A549 (cell line): ENCODE results near the gene PAM. TPM values are rescaled to one million over a fixed set of nuclear protein-coding genes. Genes with fewer than 3 reads are reported as not detected.

Source experiments
- ATAC-seq, 2 experiments: fragments of 200-7000 bp in 1 of 2; fragments of >200 bp in 1 of 2; cut with Nextera tagmentation in 1 of 2; cut with Tn5 transposase in 1 of 2; 3 replicates each; pipeline versions ENCODE4 v1.8.0 to v1.9.1; 2018 to 2020; ENCODE audit warnings: mild to moderate bottlenecking in 1 of 2, moderate library complexity in 1 of 2
- CTCF ChIA-PET: fragments of 300-600 bp; sonication (Branson Sonifier 250); formaldehyde crosslinking; extraction: SDS; loops from one replicate; lab custom pipeline; 2021; ENCODE audit warnings: antibody characterized with exemption, inconsistent platforms; lab: Yijun Ruan, JAX
- POLR2A ChIA-PET: fragments of 350-600 bp; formaldehyde crosslinking; extraction: SDS; loops from one replicate; lab custom pipeline; 2021; ENCODE audit warnings: antibody characterized with exemption, inconsistent platforms; lab: Yijun Ruan, JAX
- DNase-seq, 2 experiments: peaks; one replicate each; pipeline versions ENCODE4 v3.0.0 to v3.0.0-alpha.2; 2011 to 2016; ENCODE audit warnings: low read depth in 1 of 2, low spot score in 1 of 2
- FAIRE-seq: peaks from 2 replicates; lab custom pipeline; 2011; peaks lifted over from hg19 to GRCh38; lab: Jason Lieb, UNC
- H3K27ac ChIP-seq, 2 experiments: fragments of >200 bp; sonication (Bioruptor Twin); formaldehyde crosslinking; 3 replicates each; pipeline ENCODE4 v1.5.1; 2016 to 2017
- H3K4me1 ChIP-seq: fragments of >200 bp; sonication (Bioruptor Twin); formaldehyde crosslinking; 3 replicates; pipeline ENCODE4 v1.6.1; 2016
- H3K4me2 ChIP-seq: fragments of >200 bp; sonication (Bioruptor Twin); formaldehyde crosslinking; 3 replicates; pipeline ENCODE4 v1.6.1; 2016
- H3K4me3 ChIP-seq: fragments of >200 bp; sonication (Bioruptor Twin); formaldehyde crosslinking; 3 replicates; pipeline ENCODE4 v1.5.1; 2016
- H3K9me3 ChIP-seq: fragments of >200 bp; sonication (Bioruptor Twin); formaldehyde crosslinking; 3 replicates; pipeline ENCODE4 v1.6.1; 2016
- CBX8 ChIP-seq: fragments of 200-600 bp; sonication (generic); IDR thresholded peaks from 2 replicates; pipeline ENCODE4 v1.6.1; 2016
- CEBPB ChIP-seq, 2 experiments: fragments of >200 bp in 1 of 2; sonication (Bioruptor Twin) in 1 of 2; formaldehyde crosslinking in 1 of 2; IDR thresholded peaks; 2 replicates each; pipeline ENCODE4 v1.6.1; 2012 to 2016
- CHD4 ChIP-seq: fragments of 200-600 bp; sonication (generic); IDR thresholded peaks from 2 replicates; pipeline ENCODE4 v1.6.1; 2016; ENCODE audit warnings: antibody characterized with exemption, mild to moderate bottlenecking, borderline replicate concordance
- EHF ChIP-seq: fragments of 250-450 bp; sonication (Bioruptor Pico); IDR thresholded peaks from 2 replicates; pipeline ENCODE4 v1.5.0; 2020; ENCODE audit warnings: mild to moderate bottlenecking
- EHMT2 ChIP-seq: fragments of 200-600 bp; sonication (generic); IDR thresholded peaks from 2 replicates; pipeline ENCODE4 v1.6.1; 2016; ENCODE audit warnings: antibody characterized with exemption, low read depth, mild to moderate bottlenecking, moderate library complexity
- EP300 ChIP-seq, 2 experiments: fragments of >200 bp; sonication (Bioruptor Twin); formaldehyde crosslinking; IDR thresholded peaks; 2 replicates in 1 of 2; 3 replicates in 1 of 2; pipeline ENCODE4 v1.6.1; 2016 to 2017
- FOSB ChIP-seq: fragments of 250-450 bp; sonication (Bioruptor Pico); IDR thresholded peaks from 2 replicates; pipeline ENCODE4 v1.5.0; 2020; ENCODE audit warnings: mild to moderate bottlenecking, moderate library complexity
- HDAC2 ChIP-seq: fragments of 200-600 bp; sonication (generic); IDR thresholded peaks from 2 replicates; pipeline ENCODE4 v1.6.1; 2016
- HOXA7 ChIP-seq: fragments of 250-450 bp; sonication (Bioruptor Pico); IDR thresholded peaks from 2 replicates; pipeline ENCODE4 v1.5.0; 2020; ENCODE audit warnings: mild to moderate bottlenecking, moderate library complexity
- HOXB5 ChIP-seq: fragments of 250-450 bp; sonication (Bioruptor Pico); IDR thresholded peaks from 2 replicates; pipeline ENCODE4 v1.5.0; 2020; ENCODE audit warnings: mild to moderate bottlenecking, moderate library complexity
- KDM5A ChIP-seq: fragments of 200-600 bp; sonication (generic); IDR thresholded peaks from 2 replicates; pipeline ENCODE4 v1.6.1; 2016; ENCODE audit warnings: antibody characterized with exemption, mild to moderate bottlenecking
- MAFK ChIP-seq: fragments of 450-650 bp; IDR thresholded peaks from 2 replicates; pipeline ENCODE4 v1.6.1; 2014; ENCODE audit not compliant: partially characterized antibody
- MAZ ChIP-seq: fragments of 150-350 bp; IDR thresholded peaks from 2 replicates; pipeline ENCODE4 v1.6.1; 2014; ENCODE audit warnings: antibody characterized with exemption, low read depth, low read length, borderline replicate concordance
- NPAS2 ChIP-seq: fragments of 250-450 bp; sonication (Bioruptor Pico); IDR thresholded peaks from 2 replicates; pipeline ENCODE4 v1.8.0; 2022; ENCODE audit warnings: mild to moderate bottlenecking, moderate library complexity, borderline replicate concordance
- NR3C1 ChIP-seq: fragments of >200 bp; sonication (Bioruptor Twin); formaldehyde crosslinking; IDR thresholded peaks from 3 replicates; pipeline ENCODE4 v1.6.1; 2017
- PHF8 ChIP-seq: fragments of 200-600 bp; sonication (generic); IDR thresholded peaks from 2 replicates; pipeline ENCODE4 v1.6.1; 2016; ENCODE audit warnings: low read depth, mild to moderate bottlenecking, antibody characterized with exemption, moderate library complexity, borderline replicate concordance
- RCOR1 ChIP-seq: fragments of 150-350 bp; IDR thresholded peaks from 2 replicates; pipeline ENCODE4 v1.6.1; 2014; ENCODE audit warnings: antibody characterized with exemption, low read length, low read depth
- RFX5 ChIP-seq: fragments of 450-650 bp; IDR thresholded peaks from 2 replicates; pipeline ENCODE4 v1.7.1; 2014; ENCODE audit warnings: antibody characterized with exemption, mild to moderate bottlenecking, moderate library complexity
- SMC3 ChIP-seq: fragments of >200 bp; sonication (Bioruptor Twin); formaldehyde crosslinking; IDR thresholded peaks from 3 replicates; pipeline ENCODE4 v1.6.1; 2018; ENCODE audit warnings: inconsistent platforms
- SREBF2 ChIP-seq: fragments of 450-650 bp; IDR thresholded peaks from 2 replicates; pipeline ENCODE4 v1.6.1; 2014; ENCODE audit warnings: mild to moderate bottlenecking, moderate library complexity
- TP53 ChIP-seq: fragments of 250-450 bp; sonication (Bioruptor Pico); IDR thresholded peaks from 2 replicates; pipeline ENCODE4 v1.5.0; 2021; ENCODE audit warnings: mild to moderate bottlenecking, moderate library complexity
- ZC3H11A ChIP-seq: fragments of 450-650 bp; IDR thresholded peaks from 2 replicates; pipeline ENCODE4 v1.6.1; 2014; ENCODE audit warnings: antibody characterized with exemption, mild to moderate bottlenecking
- ZNF302 ChIP-seq: fragments of 250-450 bp; sonication (Bioruptor Pico); IDR thresholded peaks from 2 replicates; pipeline ENCODE4 v1.9.0; 2021; ENCODE audit warnings: inconsistent platforms, mild to moderate bottlenecking, moderate library complexity
- ZSCAN20 ChIP-seq: fragments of 250-450 bp; sonication (Bioruptor Pico); IDR thresholded peaks from 2 replicates; pipeline ENCODE4 v1.8.0; 2022; ENCODE audit warnings: mild to moderate bottlenecking, moderate library complexity
- WGBS: methylation state at CpG from one replicate; pipeline ENCODE4 v1.1.6; 2017; ENCODE audit errors: missing lambda C conversion rate; 5-methylcytosine and 5-hydroxymethylcytosine counted together
- polyA plus RNA-seq, 4 experiments: library from polyadenylated mRNA; depleted of rRNA in 3 of 4; stranded (reverse); fragments of >200 nt; fragmentation: RNase III in 1 of 4; extraction: RNeasy Plus Mini Kit Qiagen cat#74134 plus additional on column Dnase treatment in 1 of 4; gene quantifications; 2 replicates in 3 of 4; 3 replicates in 1 of 4; pipeline ENCODE4 v1.2.3, GENCODE V29; 2011 to 2017
- TF ChIP-seq, protein P1 (sequence below): IDR thresholded peaks from 2 replicates; pipeline ENCODE4 v1.6.1; 2012
- TF ChIP-seq, protein P2 (sequence below): IDR thresholded peaks from 2 replicates; pipeline ENCODE4 v1.6.1; 2012; ENCODE audit warnings: low read depth, borderline replicate concordance
- TF ChIP-seq, protein P3 (sequence below): IDR thresholded peaks from 2 replicates; pipeline ENCODE4 v1.6.1; 2012
- TF ChIP-seq, protein P4 (sequence below): fragments of 200-600 bp; sonication (generic); IDR thresholded peaks from 2 replicates; pipeline ENCODE4 v1.6.1; 2016; ENCODE audit warnings: antibody characterized with exemption, mild to moderate bottlenecking, moderate library complexity
- TF ChIP-seq, protein P5 (sequence below): fragments of >200 bp; sonication (Bioruptor Twin); formaldehyde crosslinking; IDR thresholded peaks from 2 replicates; pipeline ENCODE4 v1.6.1; 2016
- TF ChIP-seq, protein P6 (sequence below): fragments of 150-350 bp; IDR thresholded peaks from 2 replicates; pipeline ENCODE4 v1.6.1; 2014; ENCODE audit warnings: low read depth, mild to moderate bottlenecking, low read length

Gene PAM
- polyA plus RNA-seq, 2 of the 4 experiments (the other 2 are of a cell fraction): 21.5 to 25.1 TPM

DNA sequence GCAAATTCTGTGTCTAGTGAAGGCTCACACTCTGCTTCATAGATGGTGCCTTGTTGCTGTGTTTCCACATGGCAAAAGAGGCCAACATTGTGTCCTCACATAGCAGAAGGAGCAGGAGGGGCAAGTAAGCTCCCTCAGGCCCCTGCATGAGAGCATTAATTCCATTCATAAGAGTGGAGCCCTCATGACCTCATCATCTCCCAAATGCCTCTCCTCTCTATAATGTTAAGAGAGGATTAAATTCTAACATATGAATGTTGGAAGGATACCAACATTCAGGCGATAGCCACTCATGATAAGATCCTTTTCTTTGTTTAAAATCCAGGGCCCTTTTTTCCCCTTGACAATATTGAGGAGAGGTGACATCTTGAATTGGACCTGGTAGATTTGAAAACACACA lies 35.2 kb upstream of the PAM start:
- no peak for FAIRE-seq
- TF ChIP-seq PHF8: no peak
- TF ChIP-seq, protein P1, sequence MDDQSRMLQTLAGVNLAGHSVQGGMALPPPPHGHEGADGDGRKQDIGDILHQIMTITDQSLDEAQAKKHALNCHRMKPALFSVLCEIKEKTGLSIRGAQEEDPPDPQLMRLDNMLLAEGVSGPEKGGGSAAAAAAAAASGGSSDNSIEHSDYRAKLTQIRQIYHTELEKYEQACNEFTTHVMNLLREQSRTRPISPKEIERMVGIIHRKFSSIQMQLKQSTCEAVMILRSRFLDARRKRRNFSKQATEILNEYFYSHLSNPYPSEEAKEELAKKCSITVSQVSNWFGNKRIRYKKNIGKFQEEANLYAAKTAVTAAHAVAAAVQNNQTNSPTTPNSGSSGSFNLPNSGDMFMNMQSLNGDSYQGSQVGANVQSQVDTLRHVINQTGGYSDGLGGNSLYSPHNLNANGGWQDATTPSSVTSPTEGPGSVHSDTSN: no peak
- no peak for TF ChIP-seq TP53
- no peak for TF ChIP-seq CHD4
- no peak for TF ChIP-seq NPAS2 (CRISPR knock-in tag)
- TF ChIP-seq EHMT2: no peak
- TF ChIP-seq CBX8: no peak
- TF ChIP-seq EP300 (IDR thresholded peaks at IDR 0.05): no peak
- TF ChIP-seq, protein P2, sequence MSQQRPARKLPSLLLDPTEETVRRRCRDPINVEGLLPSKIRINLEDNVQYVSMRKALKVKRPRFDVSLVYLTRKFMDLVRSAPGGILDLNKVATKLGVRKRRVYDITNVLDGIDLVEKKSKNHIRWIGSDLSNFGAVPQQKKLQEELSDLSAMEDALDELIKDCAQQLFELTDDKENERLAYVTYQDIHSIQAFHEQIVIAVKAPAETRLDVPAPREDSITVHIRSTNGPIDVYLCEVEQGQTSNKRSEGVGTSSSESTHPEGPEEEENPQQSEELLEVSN: no peak
- TF ChIP-seq MAFK: no peak
- TF ChIP-seq, protein P3, sequence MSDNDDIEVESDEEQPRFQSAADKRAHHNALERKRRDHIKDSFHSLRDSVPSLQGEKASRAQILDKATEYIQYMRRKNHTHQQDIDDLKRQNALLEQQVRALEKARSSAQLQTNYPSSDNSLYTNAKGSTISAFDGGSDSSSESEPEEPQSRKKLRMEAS: no peak
- TF ChIP-seq ZNF302 (CRISPR knock-in tag): no peak
- TF ChIP-seq, protein P4, sequence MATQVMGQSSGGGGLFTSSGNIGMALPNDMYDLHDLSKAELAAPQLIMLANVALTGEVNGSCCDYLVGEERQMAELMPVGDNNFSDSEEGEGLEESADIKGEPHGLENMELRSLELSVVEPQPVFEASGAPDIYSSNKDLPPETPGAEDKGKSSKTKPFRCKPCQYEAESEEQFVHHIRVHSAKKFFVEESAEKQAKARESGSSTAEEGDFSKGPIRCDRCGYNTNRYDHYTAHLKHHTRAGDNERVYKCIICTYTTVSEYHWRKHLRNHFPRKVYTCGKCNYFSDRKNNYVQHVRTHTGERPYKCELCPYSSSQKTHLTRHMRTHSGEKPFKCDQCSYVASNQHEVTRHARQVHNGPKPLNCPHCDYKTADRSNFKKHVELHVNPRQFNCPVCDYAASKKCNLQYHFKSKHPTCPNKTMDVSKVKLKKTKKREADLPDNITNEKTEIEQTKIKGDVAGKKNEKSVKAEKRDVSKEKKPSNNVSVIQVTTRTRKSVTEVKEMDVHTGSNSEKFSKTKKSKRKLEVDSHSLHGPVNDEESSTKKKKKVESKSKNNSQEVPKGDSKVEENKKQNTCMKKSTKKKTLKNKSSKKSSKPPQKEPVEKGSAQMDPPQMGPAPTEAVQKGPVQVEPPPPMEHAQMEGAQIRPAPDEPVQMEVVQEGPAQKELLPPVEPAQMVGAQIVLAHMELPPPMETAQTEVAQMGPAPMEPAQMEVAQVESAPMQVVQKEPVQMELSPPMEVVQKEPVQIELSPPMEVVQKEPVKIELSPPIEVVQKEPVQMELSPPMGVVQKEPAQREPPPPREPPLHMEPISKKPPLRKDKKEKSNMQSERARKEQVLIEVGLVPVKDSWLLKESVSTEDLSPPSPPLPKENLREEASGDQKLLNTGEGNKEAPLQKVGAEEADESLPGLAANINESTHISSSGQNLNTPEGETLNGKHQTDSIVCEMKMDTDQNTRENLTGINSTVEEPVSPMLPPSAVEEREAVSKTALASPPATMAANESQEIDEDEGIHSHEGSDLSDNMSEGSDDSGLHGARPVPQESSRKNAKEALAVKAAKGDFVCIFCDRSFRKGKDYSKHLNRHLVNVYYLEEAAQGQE: no peak
- no peak for TF ChIP-seq RCOR1
- TF ChIP-seq ZSCAN20 (CRISPR knock-in tag): no peak
- TF ChIP-seq EHF (CRISPR knock-in tag): no peak
- no peak for TF ChIP-seq HOXB5 (CRISPR knock-in tag)
- TF ChIP-seq KDM5A: no peak
- TF ChIP-seq FOSB (CRISPR knock-in tag): no peak
- no peak overlapping the region for H3K4me2 ChIP-seq
- ATAC-seq: no peak
- ChIA-PET POLR2A (no interaction called here), CTCF (no interaction called here)
- 42% methylated on average over 1 of the region's 1 CpG for WGBS
- no peak overlapping the region for H3K4me3 ChIP-seq
- H3K27ac ChIP-seq: no peak overlapping the region
- H3K9me3 ChIP-seq: no peaks in the 10 kb centered on the region
- no peak for DNase-seq
- no peaks in the 10 kb centered on the region for H3K4me1 ChIP-seq

DNA sequence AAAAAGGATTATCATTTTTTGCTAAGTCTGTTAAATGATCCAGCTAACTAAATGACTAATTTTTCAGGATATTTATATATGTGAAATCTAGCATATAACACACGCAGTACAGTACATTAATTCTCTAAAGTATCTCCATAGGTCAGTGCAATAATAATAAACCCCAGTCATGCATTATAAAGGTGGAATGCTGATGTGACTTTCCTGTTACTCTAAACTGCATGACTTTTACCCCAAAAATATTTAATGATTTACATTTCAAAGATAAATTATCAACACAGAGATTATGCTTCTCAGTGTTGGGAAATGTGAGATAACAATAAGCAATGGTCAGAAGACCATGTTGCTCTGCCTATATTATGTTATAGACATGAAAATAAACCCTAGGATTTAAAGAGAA lies 34.1 kb upstream of the PAM start:
- no peak for TF ChIP-seq HDAC2
- TF ChIP-seq ZC3H11A: no peak
- TF ChIP-seq, protein P1: no peak
- TF ChIP-seq, protein P5, sequence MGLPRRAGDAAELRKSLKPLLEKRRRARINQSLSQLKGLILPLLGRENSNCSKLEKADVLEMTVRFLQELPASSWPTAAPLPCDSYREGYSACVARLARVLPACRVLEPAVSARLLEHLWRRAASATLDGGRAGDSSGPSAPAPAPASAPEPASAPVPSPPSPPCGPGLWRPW: no peak
- TF ChIP-seq RFX5: no peak
- TF ChIP-seq SMC3: no peak
- TF ChIP-seq HOXA7: no peak
- no peak for TF ChIP-seq NR3C1
- TF ChIP-seq, protein P6, sequence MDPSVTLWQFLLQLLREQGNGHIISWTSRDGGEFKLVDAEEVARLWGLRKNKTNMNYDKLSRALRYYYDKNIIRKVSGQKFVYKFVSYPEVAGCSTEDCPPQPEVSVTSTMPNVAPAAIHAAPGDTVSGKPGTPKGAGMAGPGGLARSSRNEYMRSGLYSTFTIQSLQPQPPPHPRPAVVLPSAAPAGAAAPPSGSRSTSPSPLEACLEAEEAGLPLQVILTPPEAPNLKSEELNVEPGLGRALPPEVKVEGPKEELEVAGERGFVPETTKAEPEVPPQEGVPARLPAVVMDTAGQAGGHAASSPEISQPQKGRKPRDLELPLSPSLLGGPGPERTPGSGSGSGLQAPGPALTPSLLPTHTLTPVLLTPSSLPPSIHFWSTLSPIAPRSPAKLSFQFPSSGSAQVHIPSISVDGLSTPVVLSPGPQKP: no peak
- no peak for TF ChIP-seq CEBPB (IDR thresholded peaks at IDR 0.05)
- no peak for TF ChIP-seq MAZ
- TF ChIP-seq SREBF2: no peak
- Histone ChIP-seq H3K9me3 (no peaks in the 10 kb centered on the region), H3K4me2 (no peak overlapping the region), H3K4me1 (no peaks in the 10 kb centered on the region), H3K27ac (no peak overlapping the region), H3K4me3 (no peak overlapping the region)
- FAIRE-seq (no peak), DNase-seq (no peak), ATAC-seq (no peak)
- WGBS: 28% methylated on average over 1 of the region's 1 CpG
- POLR2A ChIA-PET: no interaction called here
- CTCF ChIA-PET: no interaction called here
